Measurements from ENCODE around the gene EAF2.

GRCh38 chr3:121895736-121896135, 60.7 kb downstream of the EAF2 start:
- TF ChIP-seq POLR2A (IDR thresholded peaks at IDR 0.05; ENCODE audit: low read length) (no peak), GATA1 (IDR thresholded peaks at IDR 0.05; ENCODE audit: low read depth, low read length) (no peak)

Measured in erythroblast (primary cell).